Fibroblast of the aortic adventitia (primary cell): ENCODE data around the gene CTSO. TPM values are rescaled to one million over a fixed set of nuclear protein-coding genes. Genes with fewer than 3 reads are reported as not detected.

Source experiments
- DNase-seq: peaks from one replicate; pipeline ENCODE4 v3.0.0-alpha.2; 2010; ENCODE audit warnings: low read depth
- H3K4me3 ChIP-seq: 2 replicates; pipeline ENCODE4 v1.5.1; 2011; ENCODE audit warnings: low read depth, mild to moderate bottlenecking, control low read depth, low read length, moderate library complexity
- total RNA-seq: library from RNA; depleted of rRNA; stranded (reverse); fragments of >200 nt; gene quantifications from 2 replicates; pipeline ENCODE4 v1.2.3, GENCODE V29; 2012; ENCODE audit warnings: low replicate concordance
- TF ChIP-seq, protein P1 (sequence below): IDR thresholded peaks from 2 replicates; pipeline ENCODE4 v1.5.1; 2011; ENCODE audit warnings: mild to moderate bottlenecking, low read length, control low read depth, inconsistent platforms; ENCODE audit not compliant: insufficient read depth

Gene CTSO
- total RNA-seq, 1 donor = 17.4 TPM

DNA sequence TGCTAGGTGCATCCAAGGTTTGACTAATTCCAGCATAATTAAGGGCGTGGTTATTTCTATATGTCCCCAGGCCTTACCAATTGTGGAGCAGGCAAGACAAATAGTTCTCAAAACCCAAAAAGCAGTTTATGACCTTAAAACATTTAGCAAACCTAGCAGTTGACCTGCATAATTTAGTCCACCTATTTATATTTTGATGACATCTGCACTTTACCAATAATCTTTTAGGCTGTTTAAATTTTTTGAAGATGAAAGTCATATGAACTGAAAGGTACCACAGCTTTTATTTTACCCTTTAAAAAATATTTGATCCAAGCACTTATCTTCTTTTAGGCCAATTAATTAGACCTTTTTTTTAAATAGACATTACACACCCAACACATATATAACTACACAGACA, 77.8 kb downstream of the CTSO start:
- no peak for DNase-seq
- TF ChIP-seq, protein P1, sequence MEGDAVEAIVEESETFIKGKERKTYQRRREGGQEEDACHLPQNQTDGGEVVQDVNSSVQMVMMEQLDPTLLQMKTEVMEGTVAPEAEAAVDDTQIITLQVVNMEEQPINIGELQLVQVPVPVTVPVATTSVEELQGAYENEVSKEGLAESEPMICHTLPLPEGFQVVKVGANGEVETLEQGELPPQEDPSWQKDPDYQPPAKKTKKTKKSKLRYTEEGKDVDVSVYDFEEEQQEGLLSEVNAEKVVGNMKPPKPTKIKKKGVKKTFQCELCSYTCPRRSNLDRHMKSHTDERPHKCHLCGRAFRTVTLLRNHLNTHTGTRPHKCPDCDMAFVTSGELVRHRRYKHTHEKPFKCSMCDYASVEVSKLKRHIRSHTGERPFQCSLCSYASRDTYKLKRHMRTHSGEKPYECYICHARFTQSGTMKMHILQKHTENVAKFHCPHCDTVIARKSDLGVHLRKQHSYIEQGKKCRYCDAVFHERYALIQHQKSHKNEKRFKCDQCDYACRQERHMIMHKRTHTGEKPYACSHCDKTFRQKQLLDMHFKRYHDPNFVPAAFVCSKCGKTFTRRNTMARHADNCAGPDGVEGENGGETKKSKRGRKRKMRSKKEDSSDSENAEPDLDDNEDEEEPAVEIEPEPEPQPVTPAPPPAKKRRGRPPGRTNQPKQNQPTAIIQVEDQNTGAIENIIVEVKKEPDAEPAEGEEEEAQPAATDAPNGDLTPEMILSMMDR = no peak
- H3K4me3 ChIP-seq = no peak overlapping the region

Other genes with a start within 250 kb of the CTSO start
- gene GUCY1B1, start 194.8 kb downstream of the CTSO start, total RNA-seq = 2.0 and 7.0 TPM in 2 replicates
- gene ASIC5, start 87.6 kb downstream of the CTSO start, total RNA-seq = not detected in 2 replicates
- 1.5 and 1.8 TPM in 2 replicates for gene TDO2, start 50.2 kb downstream of the CTSO start, total RNA-seq